Right lobe of liver (tissue), 4 donors: Measurements from ENCODE around the gene CENPF.

Source experiments
- POLR2A ChIP-seq: fragments of 450-650 bp; IDR thresholded peaks from one replicate; pipeline ENCODE4 v1.6.1; 2017; ENCODE audit warnings: antibody characterized with exemption, mild to moderate bottlenecking
- TF ChIP-seq, protein P1 (sequence below), 4 donors: fragments of 200-600 bp in 3 of 4; fragments of 450-650 bp in 1 of 4; IDR thresholded peaks; one replicate each; pipeline versions ENCODE4 v1.5.1 to v1.8.0; 2016 to 2022; ENCODE audit warnings: antibody characterized with exemption in 4 of 4, mild to moderate bottlenecking in 2 of 4
- donor health status: DM: no; HTN: no; CAD: no.
- donor health status: DM: no; HTN: no; CAD: no.
- donor health status: DM: no; HTN: yes; CAD: no.

DNA sequence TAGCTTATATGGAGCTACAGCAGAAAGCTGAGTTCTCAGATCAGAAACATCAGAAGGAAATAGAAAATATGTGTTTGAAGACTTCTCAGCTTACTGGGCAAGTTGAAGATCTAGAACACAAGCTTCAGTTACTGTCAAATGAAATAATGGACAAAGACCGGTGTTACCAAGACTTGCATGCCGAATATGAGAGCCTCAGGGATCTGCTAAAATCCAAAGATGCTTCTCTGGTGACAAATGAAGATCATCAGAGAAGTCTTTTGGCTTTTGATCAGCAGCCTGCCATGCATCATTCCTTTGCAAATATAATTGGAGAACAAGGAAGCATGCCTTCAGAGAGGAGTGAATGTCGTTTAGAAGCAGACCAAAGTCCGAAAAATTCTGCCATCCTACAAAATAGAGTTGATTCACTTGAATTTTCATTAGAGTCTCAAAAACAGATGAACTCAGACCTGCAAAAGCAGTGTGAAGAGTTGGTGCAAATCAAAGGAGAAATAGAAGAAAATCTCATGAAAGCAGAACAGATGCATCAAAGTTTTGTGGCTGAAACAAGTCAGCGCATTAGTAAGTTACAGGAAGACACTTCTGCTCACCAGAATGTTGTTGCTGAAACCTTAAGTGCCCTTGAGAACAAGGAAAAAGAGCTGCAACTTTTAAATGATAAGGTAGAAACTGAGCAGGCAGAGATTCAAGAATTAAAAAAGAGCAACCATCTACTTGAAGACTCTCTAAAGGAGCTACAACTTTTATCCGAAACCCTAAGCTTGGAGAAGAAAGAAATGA, 37.6 kb downstream of the CENPF start:
- TF ChIP-seq, protein P1, sequence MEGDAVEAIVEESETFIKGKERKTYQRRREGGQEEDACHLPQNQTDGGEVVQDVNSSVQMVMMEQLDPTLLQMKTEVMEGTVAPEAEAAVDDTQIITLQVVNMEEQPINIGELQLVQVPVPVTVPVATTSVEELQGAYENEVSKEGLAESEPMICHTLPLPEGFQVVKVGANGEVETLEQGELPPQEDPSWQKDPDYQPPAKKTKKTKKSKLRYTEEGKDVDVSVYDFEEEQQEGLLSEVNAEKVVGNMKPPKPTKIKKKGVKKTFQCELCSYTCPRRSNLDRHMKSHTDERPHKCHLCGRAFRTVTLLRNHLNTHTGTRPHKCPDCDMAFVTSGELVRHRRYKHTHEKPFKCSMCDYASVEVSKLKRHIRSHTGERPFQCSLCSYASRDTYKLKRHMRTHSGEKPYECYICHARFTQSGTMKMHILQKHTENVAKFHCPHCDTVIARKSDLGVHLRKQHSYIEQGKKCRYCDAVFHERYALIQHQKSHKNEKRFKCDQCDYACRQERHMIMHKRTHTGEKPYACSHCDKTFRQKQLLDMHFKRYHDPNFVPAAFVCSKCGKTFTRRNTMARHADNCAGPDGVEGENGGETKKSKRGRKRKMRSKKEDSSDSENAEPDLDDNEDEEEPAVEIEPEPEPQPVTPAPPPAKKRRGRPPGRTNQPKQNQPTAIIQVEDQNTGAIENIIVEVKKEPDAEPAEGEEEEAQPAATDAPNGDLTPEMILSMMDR (IDR thresholded peaks at IDR 0.05): no peak
- TF ChIP-seq POLR2A: no peak
